ENCODE results near the gene PHC2. TPM values are rescaled to one million over a fixed set of nuclear protein-coding genes. Genes with fewer than 3 reads are reported as not detected.

PHC2 gene
- total RNA-seq, 1 donor from 2014 or later: 287 TPM

GRCh38 chr1:33378976-33379375 lies 51.9 kb downstream of the PHC2 start:
- Mint-ChIP-seq H3K4me1 (ENCODE audit: low read depth, unreplicated experiment) (peaks cover 44% of the 10 kb centered on the region), H3K27ac (ENCODE audit: unreplicated experiment) (no peak overlapping the region), H3K4me3 (ENCODE audit: unreplicated experiment) (no peak overlapping the region), H3K9me3 (ENCODE audit: unreplicated experiment) (peaks cover 5% of the 10 kb centered on the region), H3K36me3 (ENCODE audit: unreplicated experiment) (no peaks in the 10 kb centered on the region), H3K27me3 (ENCODE audit: unreplicated experiment) (peaks cover 9% of the 10 kb centered on the region)
- TF ChIP-seq CTCF (IDR thresholded peaks at IDR 0.05; ENCODE audit: partially characterized antibody, unreplicated experiment): no peak
- no peak for DNase-seq

- Mint-ChIP-seq H3K4me1 (ENCODE audit: low read depth, unreplicated experiment) (peaks cover 47% of the 10 kb centered on the region), H3K36me3 (ENCODE audit: unreplicated experiment) (no peaks in the 10 kb centered on the region), H3K27me3 (ENCODE audit: unreplicated experiment) (peaks cover 9% of the 10 kb centered on the region), H3K27ac (ENCODE audit: unreplicated experiment) (no peak overlapping the region), H3K9me3 (ENCODE audit: unreplicated experiment) (peaks cover 7% of the 10 kb centered on the region), H3K4me3 (ENCODE audit: unreplicated experiment) (no peak overlapping the region)
- DNase-seq: no peak
- no peak for TF ChIP-seq CTCF (IDR thresholded peaks at IDR 0.05; ENCODE audit: partially characterized antibody, unreplicated experiment)
Measured at GRCh38 chr1:33378524-33378923, 52.4 kb downstream of the PHC2 start.

- TF ChIP-seq CTCF (IDR thresholded peaks at IDR 0.05; ENCODE audit: partially characterized antibody, unreplicated experiment): no peak
- Mint-ChIP-seq H3K27me3 (ENCODE audit: unreplicated experiment) (peaks cover 9% of the 10 kb centered on the region), H3K4me3 (ENCODE audit: unreplicated experiment) (no peak overlapping the region), H3K36me3 (ENCODE audit: unreplicated experiment) (no peaks in the 10 kb centered on the region), H3K27ac (ENCODE audit: unreplicated experiment) (peak overlapping the region; percentile 15), H3K4me1 (ENCODE audit: low read depth, unreplicated experiment) (peaks cover 43% of the 10 kb centered on the region), H3K9me3 (ENCODE audit: unreplicated experiment) (peaks cover 7% of the 10 kb centered on the region)
- DNase-seq: no peak
Measured at GRCh38 chr1:33377756-33378155, 53.1 kb downstream of the PHC2 start.

GRCh38 chr1:33377013-33377412 lies 53.9 kb downstream of the PHC2 start:
- no peak for DNase-seq
- peaks cover 9% of the 10 kb centered on the region for H3K27me3 Mint-ChIP-seq (ENCODE audit: unreplicated experiment)
- no peak overlapping the region for H3K4me3 Mint-ChIP-seq (ENCODE audit: unreplicated experiment)
- H3K36me3 Mint-ChIP-seq (ENCODE audit: unreplicated experiment): no peaks in the 10 kb centered on the region
- H3K4me1 Mint-ChIP-seq (ENCODE audit: low read depth, unreplicated experiment): peaks cover 38% of the 10 kb centered on the region
- H3K27ac Mint-ChIP-seq (ENCODE audit: unreplicated experiment): no peak overlapping the region
- no peak for TF ChIP-seq CTCF (IDR thresholded peaks at IDR 0.05; ENCODE audit: partially characterized antibody, unreplicated experiment)
- H3K9me3 Mint-ChIP-seq (ENCODE audit: unreplicated experiment): peaks cover 7% of the 10 kb centered on the region

- Mint-ChIP-seq H3K27ac (ENCODE audit: unreplicated experiment) (peak overlapping the region; percentile 65), H3K36me3 (ENCODE audit: unreplicated experiment) (no peaks in the 10 kb centered on the region)
Measured at GRCh38 chr1:33375316-33375715, 55.6 kb downstream of the PHC2 start.

More at GRCh38 chr1:33375316-33375715, 55.6 kb downstream of the PHC2 start:
- Mint-ChIP-seq H3K4me1 (ENCODE audit: low read depth, unreplicated experiment) (peaks cover 44% of the 10 kb centered on the region), H3K4me3 (ENCODE audit: unreplicated experiment) (no peak overlapping the region), H3K9me3 (ENCODE audit: unreplicated experiment) (peaks cover 7% of the 10 kb centered on the region), H3K27me3 (ENCODE audit: unreplicated experiment) (peaks cover 9% of the 10 kb centered on the region)
- TF ChIP-seq CTCF (IDR thresholded peaks at IDR 0.05; ENCODE audit: partially characterized antibody, unreplicated experiment): no peak
- DNase-seq: no peak

All from glutamatergic neuron (in vitro differentiated cells).